WI38 (cell line): ENCODE data around the gene LRRC74B.
"Not testable (repeated sequence)": the region's sequence is repeated elsewhere in the genome, so short reads cannot be mapped to it uniquely, and the experiment has no call there.

Source experiments
- H3K4me3 ChIP-seq: 2 replicates; pipeline ENCODE4 v1.5.1; 2011; ENCODE audit warnings: low read depth, mild to moderate bottlenecking, control low read depth, low read length
- TF ChIP-seq, protein P1 (sequence below): IDR thresholded peaks from 2 replicates; pipeline ENCODE4 v1.5.1; 2012; ENCODE audit warnings: low read depth, mild to moderate bottlenecking, control low read depth, low read length

The LRRC74B gene

DNA sequence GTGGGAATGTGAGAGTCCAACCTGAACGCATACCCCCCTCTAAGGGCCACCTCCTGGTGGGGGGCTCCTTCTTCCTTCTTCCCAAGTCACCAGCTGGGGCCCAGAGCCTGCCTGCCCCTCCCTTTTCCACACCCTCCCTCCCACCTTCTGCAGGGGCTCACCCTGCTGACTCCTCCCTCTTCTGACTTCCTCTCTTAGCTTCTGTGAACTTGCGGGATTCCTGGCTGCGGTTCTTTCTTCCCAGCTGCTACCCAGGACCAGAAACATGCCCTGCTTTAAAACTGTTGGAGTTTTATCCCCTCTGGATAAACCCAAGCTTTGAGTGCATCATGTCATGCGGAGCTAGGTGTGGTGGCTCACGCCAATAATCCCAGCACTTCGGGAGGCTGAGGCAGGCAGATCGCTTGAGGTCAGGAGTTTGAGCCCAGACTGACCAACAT lies 10.2 kb downstream of the LRRC74B start:
- H3K4me3 ChIP-seq = no peak overlapping the region
- TF ChIP-seq, protein P1, sequence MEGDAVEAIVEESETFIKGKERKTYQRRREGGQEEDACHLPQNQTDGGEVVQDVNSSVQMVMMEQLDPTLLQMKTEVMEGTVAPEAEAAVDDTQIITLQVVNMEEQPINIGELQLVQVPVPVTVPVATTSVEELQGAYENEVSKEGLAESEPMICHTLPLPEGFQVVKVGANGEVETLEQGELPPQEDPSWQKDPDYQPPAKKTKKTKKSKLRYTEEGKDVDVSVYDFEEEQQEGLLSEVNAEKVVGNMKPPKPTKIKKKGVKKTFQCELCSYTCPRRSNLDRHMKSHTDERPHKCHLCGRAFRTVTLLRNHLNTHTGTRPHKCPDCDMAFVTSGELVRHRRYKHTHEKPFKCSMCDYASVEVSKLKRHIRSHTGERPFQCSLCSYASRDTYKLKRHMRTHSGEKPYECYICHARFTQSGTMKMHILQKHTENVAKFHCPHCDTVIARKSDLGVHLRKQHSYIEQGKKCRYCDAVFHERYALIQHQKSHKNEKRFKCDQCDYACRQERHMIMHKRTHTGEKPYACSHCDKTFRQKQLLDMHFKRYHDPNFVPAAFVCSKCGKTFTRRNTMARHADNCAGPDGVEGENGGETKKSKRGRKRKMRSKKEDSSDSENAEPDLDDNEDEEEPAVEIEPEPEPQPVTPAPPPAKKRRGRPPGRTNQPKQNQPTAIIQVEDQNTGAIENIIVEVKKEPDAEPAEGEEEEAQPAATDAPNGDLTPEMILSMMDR = no peak

DNA sequence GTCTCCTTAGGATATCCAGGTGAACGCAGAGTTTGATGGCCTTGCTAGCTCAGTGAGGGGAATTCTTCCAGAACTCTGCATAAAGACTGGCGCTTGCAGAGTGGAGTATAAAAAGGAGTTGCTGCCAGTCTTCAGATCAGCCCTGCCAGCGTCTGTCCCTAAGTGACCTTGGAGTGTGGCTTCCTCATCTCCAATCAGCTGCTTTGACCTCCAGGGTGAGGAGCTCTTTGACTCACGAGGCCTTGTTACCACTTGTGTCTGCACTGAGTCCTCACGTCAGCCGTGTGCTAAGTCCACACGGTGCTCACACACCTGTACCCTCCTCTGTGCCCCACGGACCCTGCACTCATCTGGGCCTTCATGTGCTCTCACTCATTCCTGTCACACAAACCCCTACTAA lies 14.6 kb downstream of the LRRC74B start:
- not testable (repeated sequence) for H3K4me3 ChIP-seq

DNA sequence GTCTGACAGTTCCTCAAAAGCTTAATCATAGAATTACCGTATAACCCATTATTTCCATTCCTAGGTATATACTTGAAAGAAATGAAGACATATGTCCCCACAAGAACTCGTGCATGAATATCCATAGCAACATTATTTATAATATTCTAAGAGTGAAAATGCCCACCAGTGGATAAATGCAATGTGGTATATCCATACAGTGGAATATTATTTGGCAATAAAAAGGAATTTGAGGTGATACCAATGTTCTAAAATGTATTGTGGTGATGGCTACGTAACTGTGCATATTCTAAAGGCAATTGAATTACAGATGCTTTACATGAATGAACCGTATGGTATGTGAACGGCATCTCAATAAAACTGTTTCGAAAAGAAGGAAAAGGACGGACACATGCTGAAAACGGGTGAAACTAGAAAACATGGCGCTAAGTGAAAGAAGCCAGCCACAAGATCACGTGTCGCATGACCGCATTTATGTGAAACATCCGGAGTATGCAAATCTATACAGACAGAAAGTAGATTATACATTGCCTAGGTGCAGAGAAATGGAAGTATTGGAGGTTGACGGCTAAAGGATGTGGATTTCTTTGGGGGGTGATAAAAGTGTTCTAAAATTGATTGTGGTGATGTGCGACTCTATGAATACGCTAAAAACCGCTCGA lies 16.0 kb downstream of the LRRC74B start:
- H3K4me3 ChIP-seq = not testable (repeated sequence)

DNA sequence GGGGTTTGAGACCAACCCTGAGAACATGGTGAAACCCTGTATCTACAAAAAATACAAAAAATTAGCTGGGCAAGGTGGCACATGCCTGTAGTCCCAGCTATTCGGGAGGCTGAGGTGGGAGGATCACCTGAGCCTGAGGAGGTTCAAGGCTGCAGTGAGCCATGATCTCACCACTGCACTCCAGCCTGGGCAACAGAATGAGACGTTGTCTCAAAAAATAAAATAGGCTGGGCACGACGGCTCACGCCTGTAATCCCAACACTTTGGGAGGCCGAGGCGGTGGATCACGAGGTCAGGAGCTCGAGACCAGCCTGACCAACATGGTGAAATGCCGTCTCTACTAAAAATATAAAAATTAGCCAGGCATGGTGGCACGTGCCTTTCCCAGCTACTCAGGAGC lies 18.7 kb downstream of the LRRC74B start:
- H3K4me3 ChIP-seq = not testable (repeated sequence)

DNA sequence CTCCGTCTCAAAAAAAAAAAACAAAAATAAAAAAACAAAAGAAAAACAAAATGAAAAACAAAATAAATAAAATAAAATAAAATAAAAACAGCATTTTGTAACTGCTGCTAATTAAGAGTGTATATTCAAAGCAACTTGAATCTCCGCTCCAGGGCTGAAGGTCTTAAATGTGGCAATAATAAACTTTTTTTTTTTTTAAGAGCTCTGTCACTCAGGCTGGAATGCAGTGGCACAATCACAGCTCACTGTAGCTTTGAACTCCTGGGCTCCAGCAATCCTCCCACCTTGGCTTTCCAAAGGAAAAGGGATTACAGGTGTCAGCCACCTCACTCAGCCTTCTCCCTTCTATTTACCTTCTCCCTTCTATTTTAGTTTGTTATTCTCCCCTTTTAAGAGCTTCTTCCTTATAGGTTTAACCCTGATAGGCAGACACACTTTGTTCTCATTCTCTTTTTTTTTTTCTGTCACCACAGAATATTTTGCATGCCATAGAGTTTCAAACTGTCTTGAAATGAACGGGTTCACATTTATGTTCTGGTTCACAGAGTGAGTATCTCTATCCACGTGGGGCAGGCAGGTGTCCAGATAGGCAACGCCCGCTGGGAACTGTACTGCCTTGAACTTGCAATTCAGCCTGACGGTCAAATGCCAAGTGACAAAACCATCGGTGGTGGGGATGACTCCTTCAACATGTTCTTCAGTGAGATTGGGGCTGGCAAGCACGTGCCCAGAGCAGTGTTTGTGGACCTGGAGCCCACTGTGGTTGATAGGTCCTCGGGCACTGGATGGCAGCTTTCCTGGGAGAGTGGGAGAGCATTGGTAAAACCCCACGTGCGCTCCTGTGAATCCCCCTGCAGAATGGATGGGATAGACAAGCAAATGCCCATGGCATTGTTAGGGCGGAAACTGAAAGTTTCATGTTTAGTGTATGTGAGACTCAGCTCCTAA lies 19.4 kb downstream of the LRRC74B start:
- no peak overlapping the region for H3K4me3 ChIP-seq
- TF ChIP-seq, protein P1 = no peak

DNA sequence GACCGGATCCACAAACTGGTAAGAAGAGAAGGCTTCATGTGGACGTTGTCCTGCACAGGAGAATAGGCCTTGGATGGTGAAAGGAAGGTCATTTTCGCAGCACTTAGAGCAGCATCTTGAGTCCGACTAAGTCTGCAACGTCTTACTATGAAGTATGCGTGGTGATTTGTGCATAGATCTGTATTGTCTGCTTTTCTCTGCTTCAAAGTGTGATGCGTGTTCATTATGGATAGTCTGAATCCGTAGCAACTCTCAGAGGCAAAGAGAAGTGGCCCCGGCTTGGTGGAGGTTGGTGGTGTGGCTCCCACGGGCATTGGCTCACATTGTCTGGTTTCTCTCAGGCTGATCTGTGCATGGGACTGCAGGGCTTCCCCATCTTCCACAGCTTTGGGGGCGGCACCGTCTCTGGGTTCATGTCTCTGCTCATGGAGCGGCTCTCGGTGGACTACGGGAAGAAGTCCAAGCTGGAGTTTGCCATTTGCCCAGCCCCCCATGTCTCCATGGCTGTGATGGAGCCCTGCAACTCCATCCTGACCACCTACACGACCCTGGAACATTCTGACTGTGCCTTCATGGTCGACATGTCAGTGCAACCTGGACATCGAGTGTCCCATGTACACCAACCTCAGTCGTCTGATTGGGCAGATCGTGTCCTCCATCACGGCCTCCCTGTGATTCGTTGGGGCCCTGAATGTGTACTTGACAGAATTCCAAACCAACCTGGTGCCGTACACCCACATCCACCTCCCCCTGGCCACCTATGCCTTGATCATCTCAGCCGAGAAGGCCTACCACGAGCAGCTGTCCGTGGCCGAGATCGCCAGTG lies 21.5 kb downstream of the LRRC74B start:
- H3K4me3 ChIP-seq = no peak overlapping the region
- TF ChIP-seq, protein P1 = no peak

DNA sequence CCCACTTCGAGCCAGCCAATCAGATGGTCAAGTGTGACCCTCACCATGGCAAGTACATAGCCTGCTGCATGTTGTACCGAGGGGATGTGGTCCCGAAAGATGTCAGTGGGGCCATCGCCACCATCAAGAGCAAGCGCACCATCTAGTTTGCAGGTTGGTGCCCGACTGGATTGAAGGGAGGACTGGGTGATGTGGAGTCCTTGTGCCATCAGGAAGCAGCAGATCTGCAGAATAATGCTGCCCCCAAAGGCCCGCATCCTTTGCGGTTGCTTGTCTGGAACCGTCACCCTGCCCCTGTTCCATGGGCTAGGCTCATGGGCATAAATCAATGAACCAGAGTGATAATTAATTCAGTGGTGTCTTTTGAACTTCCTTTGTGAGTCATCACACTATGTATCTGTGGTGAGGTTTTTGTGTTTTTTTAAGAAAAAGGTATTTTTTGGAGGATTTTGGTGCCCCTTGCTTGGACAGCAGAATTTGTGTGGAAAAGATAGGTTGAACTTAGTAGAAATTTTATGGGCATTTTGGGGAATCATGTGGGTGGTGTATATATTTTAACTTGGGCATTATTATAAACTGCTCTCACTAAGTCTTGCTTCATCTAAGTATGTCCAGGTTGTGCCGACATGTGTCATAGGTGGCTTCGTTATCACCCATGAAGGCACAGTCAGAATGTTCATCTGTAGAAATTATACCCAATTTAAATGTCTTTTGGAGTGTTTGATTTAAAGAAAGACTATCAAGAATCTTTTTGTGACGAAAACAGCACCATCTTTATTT lies 22.3 kb downstream of the LRRC74B start:
- H3K4me3 ChIP-seq = no peak overlapping the region
- TF ChIP-seq, protein P1 = no peak

DNA sequence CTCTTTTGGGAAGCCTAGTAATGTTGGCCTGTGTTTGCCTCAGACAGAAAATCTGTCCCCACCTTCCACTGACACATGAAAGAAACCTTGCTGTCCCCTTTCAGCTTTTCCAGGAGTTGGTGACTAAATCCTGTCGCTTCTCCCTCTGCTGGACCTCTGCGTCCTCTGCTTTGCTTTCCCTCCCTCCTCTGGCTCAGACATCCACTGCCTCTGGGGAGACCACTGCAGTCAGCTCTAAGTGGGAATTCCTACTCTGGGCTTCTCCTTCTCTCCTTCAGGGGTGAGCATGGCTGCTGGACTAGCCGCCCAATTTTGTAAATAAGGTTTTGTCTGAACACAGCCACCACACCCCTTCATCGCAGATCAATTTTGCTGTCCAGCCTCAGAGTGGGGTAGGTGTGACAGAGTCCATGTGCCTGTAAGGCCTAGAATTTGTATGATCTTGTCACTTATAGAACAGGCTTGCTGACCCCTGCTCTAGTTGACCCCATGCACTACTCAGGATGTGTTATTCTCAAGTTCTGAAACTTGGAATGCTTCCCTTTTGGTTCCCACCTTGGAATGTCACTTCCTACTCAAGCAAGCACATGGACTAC lies 23.0 kb downstream of the LRRC74B start:
- H3K4me3 ChIP-seq = no peak overlapping the region
- TF ChIP-seq, protein P1 = no peak
